ENCODE measurements around the gene EDDM13. TPM values are rescaled to one million over a fixed set of nuclear protein-coding genes. Genes with fewer than 3 reads are reported as not detected.

Gene EDDM13
- total and polyA plus RNA-seq, 10 of the 15 experiments (the other 5 are each of a cell fraction or from before 2014, with no cell fraction given), result 0.15 to 0.37 TPM; not detected in 8

DNA sequence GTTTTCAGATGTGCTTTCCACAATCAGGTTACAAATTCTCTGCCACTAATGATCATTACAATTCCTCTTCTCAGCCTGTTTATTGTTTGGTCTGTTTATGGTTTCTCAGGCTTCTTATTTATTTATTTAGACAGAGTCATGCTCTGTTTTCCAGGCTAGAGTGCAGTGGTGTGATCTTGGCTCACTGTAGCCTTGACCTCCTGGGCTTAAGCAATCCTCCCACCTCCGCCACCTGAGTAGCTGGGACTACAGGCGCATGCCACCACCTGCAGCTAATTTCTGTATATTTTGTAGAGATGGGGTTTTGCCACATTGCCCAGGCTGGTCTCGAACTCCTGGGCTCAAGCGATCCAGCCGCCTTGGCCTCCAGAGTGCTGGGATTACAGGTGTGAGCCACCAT, 44.2 kb downstream of the EDDM13 start:
- Histone ChIP-seq H3K36me3 (ENCODE audit: control insufficient read depth in 2 of 2, insufficient read depth in 2 of 2, low read length in 1 of 2) (0 out of 4 replicates have a peak, but pooled peaks cover 0 to 3% of the 10 kb centered on the region in 2 experiments), H4K20me1 (ENCODE audit: control insufficient read depth, insufficient read depth) (no peaks in the 10 kb centered on the region), H3K79me2 (ENCODE audit: control insufficient read depth, insufficient read depth, low read length) (no peaks in the 10 kb centered on the region), H3K4me3 (no peak overlapping the region), H3K4me1 (ENCODE audit: control insufficient read depth, insufficient read depth, low read length) (peaks cover 3% of the 10 kb centered on the region), H3K27me3 (replicated peaks in 1 of 2; ENCODE audit: control insufficient read depth in 2 of 2, insufficient read depth in 2 of 2, low read length in 1 of 2) (no peaks in the 10 kb centered on the region), H2AFZ (ENCODE audit: control insufficient read depth, low read depth, low read length) (no peak overlapping the region), H3K4me2 (ENCODE audit: control insufficient read depth, insufficient read depth) (no peak overlapping the region), H3K27ac (ENCODE audit: control insufficient read depth, insufficient read depth) (no peak overlapping the region), H3K9ac (ENCODE audit: control insufficient read depth, insufficient read depth, low read length) (no peak overlapping the region), H3K9me3 (replicated peaks; ENCODE audit: control insufficient read depth, insufficient read depth, low read length) (no peaks in the 10 kb centered on the region; the same call in 2 of the 3 replicates)
- no TSS peak for BruUV-seq (replicated peaks)
- ATAC-seq (no peak), DNase-seq (ENCODE audit: low read depth, low spot score) (no peak), FAIRE-seq (no peak)
- ChIA-PET SMC1A (ENCODE audit: uncharacterized antibody, unreplicated experiment) (no interaction called here), RAD21 (ENCODE audit: unreplicated experiment) (no interaction called here), CTCF (interaction anchor here (10.4 kb wide), 1 partner anchor 16 kb away, joined by 88 read pairs; no protein-coding TSS in a partner anchor), POLR2A (no interaction called here)
- WGBS (ENCODE audit: insufficient coverage, insufficient replicate concordance, low lambda C conversion rate, missing lambda C conversion rate), result 85% methylated on average over 5 of the region's 5 CpGs
- TF ChIP-seq SMC3 (IDR thresholded peaks at IDR 0.05; ENCODE audit: borderline replicate concordance, low read length) (no peak), JUND (IDR thresholded peaks at IDR 0.05; ENCODE audit: low read depth, low read length) (no peak), LARP7 (IDR thresholded peaks at IDR 0.05) (no peak), CREM (IDR thresholded peaks at IDR 0.05; ENCODE audit: low read depth) (no peak), FOXM1 (IDR thresholded peaks at IDR 0.05; ENCODE audit: low read depth, low read length) (no peak), SRF (IDR thresholded peaks at IDR 0.05; ENCODE audit: low read depth in 2 of 2, low read length in 2 of 2) (no peak), ZSCAN29 (IDR thresholded peaks at IDR 0.05) (no peak), SP1 (IDR thresholded peaks at IDR 0.05; ENCODE audit: low read depth, low read length) (no peak), MEF2B (IDR thresholded peaks at IDR 0.05; ENCODE audit: partially characterized antibody, poor library complexity, severe bottlenecking) (no peak), ASH2L (IDR thresholded peaks at IDR 0.05; ENCODE audit: borderline replicate concordance, low read depth) (no peak), KAT2A (conservative IDR thresholded peaks at IDR 0.05; ENCODE audit: control insufficient read depth, low read depth, low read length) (no peak), RFX5 (IDR thresholded peaks at IDR 0.05; ENCODE audit: low read depth, low read length) (no peak), RAD21 (IDR thresholded peaks at IDR 0.05; ENCODE audit: insufficient read depth, low read depth, low read length) (no peak), EED (IDR thresholded peaks at IDR 0.05; ENCODE audit: low read depth) (no peak)
- TF ChIP-seq, protein P1, sequence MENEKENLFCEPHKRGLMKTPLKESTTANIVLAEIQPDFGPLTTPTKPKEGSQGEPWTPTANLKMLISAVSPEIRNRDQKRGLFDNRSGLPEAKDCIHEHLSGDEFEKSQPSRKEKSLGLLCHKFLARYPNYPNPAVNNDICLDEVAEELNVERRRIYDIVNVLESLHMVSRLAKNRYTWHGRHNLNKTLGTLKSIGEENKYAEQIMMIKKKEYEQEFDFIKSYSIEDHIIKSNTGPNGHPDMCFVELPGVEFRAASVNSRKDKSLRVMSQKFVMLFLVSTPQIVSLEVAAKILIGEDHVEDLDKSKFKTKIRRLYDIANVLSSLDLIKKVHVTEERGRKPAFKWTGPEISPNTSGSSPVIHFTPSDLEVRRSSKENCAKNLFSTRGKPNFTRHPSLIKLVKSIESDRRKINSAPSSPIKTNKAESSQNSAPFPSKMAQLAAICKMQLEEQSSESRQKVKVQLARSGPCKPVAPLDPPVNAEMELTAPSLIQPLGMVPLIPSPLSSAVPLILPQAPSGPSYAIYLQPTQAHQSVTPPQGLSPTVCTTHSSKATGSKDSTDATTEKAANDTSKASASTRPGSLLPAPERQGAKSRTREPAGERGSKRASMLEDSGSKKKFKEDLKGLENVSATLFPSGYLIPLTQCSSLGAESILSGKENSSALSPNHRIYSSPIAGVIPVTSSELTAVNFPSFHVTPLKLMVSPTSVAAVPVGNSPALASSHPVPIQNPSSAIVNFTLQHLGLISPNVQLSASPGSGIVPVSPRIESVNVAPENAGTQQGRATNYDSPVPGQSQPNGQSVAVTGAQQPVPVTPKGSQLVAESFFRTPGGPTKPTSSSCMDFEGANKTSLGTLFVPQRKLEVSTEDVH (IDR thresholded peaks at IDR 0.05; ENCODE audit: low read depth, partially characterized antibody), result no peak
- in situ Hi-C loops (cut with MboI), result loop anchor here (5.0 kb wide), 1 partner anchor 234 kb away; no protein-coding TSS in a partner anchor
- intact Hi-C loops (cut with micrococcal nuclease; ENCODE audit: unreplicated experiment), result no loop called here
